Osteoblast (primary cell): ENCODE data around the gene UCP2. TPM values are rescaled to one million over a fixed set of nuclear protein-coding genes. Genes with fewer than 3 reads are reported as not detected.

ENCODE experiments used
- DNase-seq: peaks from one replicate; pipeline ENCODE4 v3.0.0; 2011; ENCODE audit warnings: low spot score, mixed read lengths; ENCODE audit not compliant: insufficient read length; ENCODE audit errors: missing footprints
- H2AFZ ChIP-seq: 2 replicates; pipeline ENCODE4 v1.6.0; 2011; ENCODE audit warnings: mild to moderate bottlenecking, low read length
- H3K27ac ChIP-seq: 2 replicates; pipeline ENCODE4 v1.5.1; 2011; ENCODE audit warnings: mild to moderate bottlenecking, low read depth, low read length, moderate library complexity
- H3K27me3 ChIP-seq: 2 replicates; pipeline ENCODE4 v1.6.0; 2012; ENCODE audit warnings: mild to moderate bottlenecking, control low read depth, inconsistent platforms, low read length, moderate library complexity; ENCODE audit not compliant: insufficient read depth
- H3K36me3 ChIP-seq: 2 replicates; pipeline ENCODE4 v1.5.1; 2011; ENCODE audit warnings: mild to moderate bottlenecking, low read length, control low read depth, moderate library complexity; ENCODE audit not compliant: insufficient read depth
- H3K4me1 ChIP-seq: 2 replicates; pipeline ENCODE4 v1.5.1; 2011; ENCODE audit warnings: mild to moderate bottlenecking, low read length, control low read depth, moderate library complexity; ENCODE audit not compliant: insufficient read depth
- H3K4me2 ChIP-seq: 2 replicates; pipeline ENCODE4 v1.6.0; 2011; ENCODE audit warnings: mild to moderate bottlenecking, low read length; ENCODE audit not compliant: insufficient read depth
- H3K4me3 ChIP-seq: fragments of 200-600 bp; sonication (generic); 3 replicates; pipeline ENCODE4 v1.5.1; 2012; ENCODE audit warnings: mild to moderate bottlenecking, low read length, inconsistent platforms; ENCODE audit not compliant: insufficient read depth
- H3K79me2 ChIP-seq: 2 replicates; pipeline ENCODE4 v1.6.0; 2012; ENCODE audit warnings: mild to moderate bottlenecking, low read length, control low read depth, inconsistent platforms; ENCODE audit not compliant: insufficient read depth
- H3K9me3 ChIP-seq: 2 replicates; pipeline ENCODE4 v1.5.1; 2011; ENCODE audit warnings: low read depth, low read length, control low read depth
- H4K20me1 ChIP-seq: 2 replicates; pipeline ENCODE4 v1.6.0; 2012; ENCODE audit warnings: mild to moderate bottlenecking, low read length, control low read depth; ENCODE audit not compliant: insufficient read depth
- CTCF ChIP-seq: IDR thresholded peaks from 2 replicates; pipeline ENCODE4 v1.5.1; 2011; ENCODE audit warnings: mild to moderate bottlenecking, low read depth, low read length, moderate library complexity; ENCODE audit errors: extremely low read depth
- total RNA-seq: library from RNA; depleted of rRNA; stranded (reverse); fragments of >200 nt; gene quantifications from 2 replicates; pipeline ENCODE4 v1.2.3, GENCODE V29; 2012

Gene UCP2
- total RNA-seq, 1 donor: under 0.01 TPM

GRCh38 chr11:73946798-73947458 is 35.7 kb downstream of the UCP2 start:
- no peak for DNase-seq
- no peaks in the 10 kb centered on the region for H3K79me2 ChIP-seq
- no peaks in the 10 kb centered on the region for H3K27me3 ChIP-seq
- peaks cover 3% of the 10 kb centered on the region for H3K9me3 ChIP-seq
- H3K4me1 ChIP-seq: no peaks in the 10 kb centered on the region
- no peak overlapping the region for H3K27ac ChIP-seq
- no peak for TF ChIP-seq CTCF
- H2AFZ ChIP-seq: no peak overlapping the region
- H3K36me3 ChIP-seq: no peaks in the 10 kb centered on the region
- no peak overlapping the region for H3K4me2 ChIP-seq
- H3K4me3 ChIP-seq: no peak overlapping the region
- no peaks in the 10 kb centered on the region for H4K20me1 ChIP-seq

GRCh38 chr11:73945396-73945795 is 37.2 kb downstream of the UCP2 start:
- no peak overlapping the region for H3K4me2 ChIP-seq
- TF ChIP-seq CTCF: no peak

GRCh38 chr11:73944901-73945300 is 37.7 kb downstream of the UCP2 start:
- H4K20me1 ChIP-seq: no peaks in the 10 kb centered on the region
- H3K27me3 ChIP-seq: no peaks in the 10 kb centered on the region
- H3K27ac ChIP-seq: no peak overlapping the region
- peaks cover 3% of the 10 kb centered on the region for H3K9me3 ChIP-seq
- no peaks in the 10 kb centered on the region for H3K36me3 ChIP-seq
- no peak overlapping the region for H3K4me3 ChIP-seq
- no peak overlapping the region for H3K4me2 ChIP-seq
- no peaks in the 10 kb centered on the region for H3K4me1 ChIP-seq
- no peaks in the 10 kb centered on the region for H3K79me2 ChIP-seq
- no peak for TF ChIP-seq CTCF
- no peak overlapping the region for H2AFZ ChIP-seq
- no peak for DNase-seq

More at GRCh38 chr11:73945396-73945795, 37.2 kb downstream of the UCP2 start:
- Histone ChIP-seq H3K27ac (no peak overlapping the region), H4K20me1 (no peaks in the 10 kb centered on the region), H3K79me2 (no peaks in the 10 kb centered on the region), H3K9me3 (peaks cover 3% of the 10 kb centered on the region), H3K4me3 (no peak overlapping the region), H2AFZ (no peak overlapping the region), H3K36me3 (no peaks in the 10 kb centered on the region), H3K4me1 (no peaks in the 10 kb centered on the region), H3K27me3 (no peaks in the 10 kb centered on the region)
- DNase-seq: no peak

- Histone ChIP-seq H3K36me3 (no peaks in the 10 kb centered on the region), H3K9me3 (peaks cover 3% of the 10 kb centered on the region), H3K4me2 (no peak overlapping the region), H2AFZ (no peak overlapping the region), H3K27me3 (no peaks in the 10 kb centered on the region), H3K4me1 (no peaks in the 10 kb centered on the region), H3K27ac (no peak overlapping the region), H3K4me3 (no peak overlapping the region), H4K20me1 (no peaks in the 10 kb centered on the region), H3K79me2 (no peaks in the 10 kb centered on the region)
- DNase-seq: no peak
- no peak for TF ChIP-seq CTCF
Measured at GRCh38 chr11:73944085-73944484, 38.6 kb downstream of the UCP2 start.
